Choroid plexus epithelial cell (primary cell): ENCODE measurements around the gene HOXA5.

Experiments used
- DNase-seq: peaks from one replicate; pipeline ENCODE4 v3.0.0-alpha.2; 2010; ENCODE audit warnings: low read depth
- H3K4me3 ChIP-seq: 2 replicates; pipeline ENCODE4 v1.5.1; 2011; ENCODE audit warnings: low read depth, mild to moderate bottlenecking, control low read depth, low read length, moderate library complexity
- CTCF ChIP-seq: conservative IDR thresholded peaks from 2 replicates; pipeline ENCODE4 v1.5.1; 2011; ENCODE audit warnings: low read depth, mild to moderate bottlenecking, control low read depth, inconsistent platforms, low read length, moderate library complexity

HOXA5 gene

GRCh38 chr7:27114881-27115220 lies 28.6 kb downstream of the HOXA5 start:
- TF ChIP-seq CTCF = no peak
- no peak overlapping the region for H3K4me3 ChIP-seq

GRCh38 chr7:27113991-27114769 lies 29.3 kb downstream of the HOXA5 start:
- no peak for TF ChIP-seq CTCF
- H3K4me3 ChIP-seq = no peak overlapping the region
- DNase-seq = no peak

More at GRCh38 chr7:27114881-27115220, 28.6 kb downstream of the HOXA5 start:
- DNase-seq = no peak

- TF ChIP-seq CTCF = no peak
- DNase-seq = no peak
- no peak overlapping the region for H3K4me3 ChIP-seq
These were observed 30.2 kb downstream of the HOXA5 start for GRCh38 chr7:27112955-27113949.

- H3K4me3 ChIP-seq = no peak overlapping the region
- no peak for DNase-seq
- TF ChIP-seq CTCF = no peak
These were observed 31.1 kb downstream of the HOXA5 start for GRCh38 chr7:27112361-27112760.

GRCh38 chr7:27111751-27112277 lies 31.7 kb downstream of the HOXA5 start:
- no peak for TF ChIP-seq CTCF
- DNase-seq = no peak

GRCh38 chr7:27111042-27111750 lies 32.3 kb downstream of the HOXA5 start:
- no peak overlapping the region for H3K4me3 ChIP-seq
- TF ChIP-seq CTCF = no peak
- no peak for DNase-seq

More at GRCh38 chr7:27111751-27112277, 31.7 kb downstream of the HOXA5 start:
- no peak overlapping the region for H3K4me3 ChIP-seq
